Esophagus muscularis mucosa (tissue), 4 donors: ENCODE measurements around the gene DTWD1. TPM values are rescaled to one million over a fixed set of nuclear protein-coding genes. Genes with fewer than 3 reads are reported as not detected.
"Not testable (repeated sequence)": the region's sequence is repeated elsewhere in the genome, so short reads cannot be mapped to it uniquely, and the experiment has no call there.

ENCODE experiments used
- DNase-seq: peaks from one replicate; pipeline ENCODE4 v3.0.0-alpha.2; 2017; ENCODE audit errors: extremely low spot score
- H3K27ac ChIP-seq, 4 donors: fragments of 200-600 bp; sonication (generic); replicated peaks in 1 of 4; 1 replicate in 3 of 4; 2 replicates in 1 of 4; pipeline ENCODE4 v1.5.1; 2016 to 2019; ENCODE audit warnings: mild to moderate bottlenecking in 1 of 4
- H3K27me3 ChIP-seq, 4 donors: fragments of 200-600 bp; sonication (generic); one replicate each; pipeline versions ENCODE4 v1.5.1 to v1.6.0; 2016 to 2019
- H3K36me3 ChIP-seq, 4 donors: fragments of 200-600 bp; sonication (generic); one replicate each; pipeline ENCODE4 v1.5.1; 2016 to 2019
- H3K4me1 ChIP-seq, 4 donors: fragments of 200-600 bp; sonication (generic); one replicate each; pipeline ENCODE4 v1.5.1; 2016 to 2019
- H3K4me3 ChIP-seq, 4 donors: fragments of 200-600 bp; sonication (generic); 1 replicate in 2 of 4; 2 replicates in 2 of 4; pipeline ENCODE4 v1.5.1; 2016 to 2019; ENCODE audit warnings: mild to moderate bottlenecking in 4 of 4, moderate library complexity in 1 of 4
- H3K9me3 ChIP-seq, 4 donors: fragments of 200-600 bp; sonication (generic); 1 replicate in 3 of 4; 2 replicates in 1 of 4; pipeline ENCODE4 v1.5.1; 2016 to 2019
- EP300 ChIP-seq: sonication (generic); formaldehyde crosslinking; IDR thresholded peaks from one replicate; pipeline ENCODE4 v1.6.1; 2017; ENCODE audit warnings: antibody characterized with exemption
- POLR2A ChIP-seq: fragments of 450-650 bp; IDR thresholded peaks from one replicate; pipeline ENCODE4 v1.6.1; 2017; ENCODE audit warnings: antibody characterized with exemption, moderate library complexity, mild to moderate bottlenecking, low read depth
- POLR2AphosphoS5 ChIP-seq, 2 donors: sonication (generic); formaldehyde crosslinking; IDR thresholded peaks; one replicate each; pipeline ENCODE4 v1.6.1; 2017; ENCODE audit warnings: antibody characterized with exemption in 2 of 2
- WGBS: methylation state at CpG from one replicate; pipeline ENCODE4 v1.1.5; 2018; 5-methylcytosine and 5-hydroxymethylcytosine counted together
- intact Hi-C: fragments of 100-400 bp; cut with DNase I; formaldehyde crosslinking; loops from one replicate; pipeline ENCODE4 v1.15.1; 2023
- total RNA-seq, 4 donors: library from RNA; depleted of rRNA; stranded (reverse); fragments of >200 nt; gene quantifications; one replicate each; pipeline versions ENCODE4 v1.1.0 to v1.2.1, GENCODE V29; 2016
- TF ChIP-seq, protein P1 (sequence below), 3 experiments: fragments of 200-600 bp in 2 of 3; fragments of 450-650 bp in 1 of 3; sonication (generic) in 2 of 3; IDR thresholded peaks; one replicate each; pipeline ENCODE4 v1.5.1; 2017 to 2019; ENCODE audit warnings: antibody characterized with exemption in 3 of 3, mild to moderate bottlenecking in 2 of 3, moderate library complexity in 1 of 3

DTWD1 gene
- total RNA-seq, 4 donors from 2014 or later, result 21.0 to 35.3 (median 27.8) TPM

DNA sequence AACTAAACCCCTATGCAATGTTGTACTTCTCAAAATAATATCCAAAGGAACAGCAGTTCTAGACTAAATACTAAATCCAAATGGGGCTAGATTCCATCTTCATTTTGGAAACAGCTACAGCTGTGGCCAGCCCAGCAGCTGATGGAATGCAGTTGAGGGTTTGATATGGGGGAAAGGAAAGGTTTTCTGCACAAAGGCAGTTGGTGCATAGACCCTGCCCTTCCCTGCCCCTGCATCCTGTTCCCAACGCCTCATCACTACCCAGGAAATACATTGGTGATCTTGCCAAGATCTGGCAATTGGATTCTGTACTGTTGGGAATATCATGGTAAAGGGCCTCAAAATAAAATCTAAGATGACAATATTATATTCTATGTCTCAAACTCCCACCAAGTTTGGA lies 43.9 kb downstream of the DTWD1 start:
- H3K4me3 ChIP-seq, result no peak overlapping the region
- TF ChIP-seq POLR2AphosphoS5 (IDR thresholded peaks at IDR 0.05) (no peak), EP300 (no peak), POLR2A (no peak)
- TF ChIP-seq, protein P1, sequence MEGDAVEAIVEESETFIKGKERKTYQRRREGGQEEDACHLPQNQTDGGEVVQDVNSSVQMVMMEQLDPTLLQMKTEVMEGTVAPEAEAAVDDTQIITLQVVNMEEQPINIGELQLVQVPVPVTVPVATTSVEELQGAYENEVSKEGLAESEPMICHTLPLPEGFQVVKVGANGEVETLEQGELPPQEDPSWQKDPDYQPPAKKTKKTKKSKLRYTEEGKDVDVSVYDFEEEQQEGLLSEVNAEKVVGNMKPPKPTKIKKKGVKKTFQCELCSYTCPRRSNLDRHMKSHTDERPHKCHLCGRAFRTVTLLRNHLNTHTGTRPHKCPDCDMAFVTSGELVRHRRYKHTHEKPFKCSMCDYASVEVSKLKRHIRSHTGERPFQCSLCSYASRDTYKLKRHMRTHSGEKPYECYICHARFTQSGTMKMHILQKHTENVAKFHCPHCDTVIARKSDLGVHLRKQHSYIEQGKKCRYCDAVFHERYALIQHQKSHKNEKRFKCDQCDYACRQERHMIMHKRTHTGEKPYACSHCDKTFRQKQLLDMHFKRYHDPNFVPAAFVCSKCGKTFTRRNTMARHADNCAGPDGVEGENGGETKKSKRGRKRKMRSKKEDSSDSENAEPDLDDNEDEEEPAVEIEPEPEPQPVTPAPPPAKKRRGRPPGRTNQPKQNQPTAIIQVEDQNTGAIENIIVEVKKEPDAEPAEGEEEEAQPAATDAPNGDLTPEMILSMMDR (IDR thresholded peaks at IDR 0.05), result no peak
- H3K36me3 ChIP-seq, result no peaks in the 10 kb centered on the region
- H3K27me3 ChIP-seq, result no peaks in the 10 kb centered on the region
- intact Hi-C loops, result no loop called here
- no peak for DNase-seq
- 89% methylated on average over 1 of the region's 1 CpG for WGBS
- no peak overlapping the region for H3K27ac ChIP-seq
- no peaks in the 10 kb centered on the region for H3K9me3 ChIP-seq
- H3K4me1 ChIP-seq, result peaks cover 0 to 9% (median 0%) of the 10 kb centered on the region in 4 donors

DNA sequence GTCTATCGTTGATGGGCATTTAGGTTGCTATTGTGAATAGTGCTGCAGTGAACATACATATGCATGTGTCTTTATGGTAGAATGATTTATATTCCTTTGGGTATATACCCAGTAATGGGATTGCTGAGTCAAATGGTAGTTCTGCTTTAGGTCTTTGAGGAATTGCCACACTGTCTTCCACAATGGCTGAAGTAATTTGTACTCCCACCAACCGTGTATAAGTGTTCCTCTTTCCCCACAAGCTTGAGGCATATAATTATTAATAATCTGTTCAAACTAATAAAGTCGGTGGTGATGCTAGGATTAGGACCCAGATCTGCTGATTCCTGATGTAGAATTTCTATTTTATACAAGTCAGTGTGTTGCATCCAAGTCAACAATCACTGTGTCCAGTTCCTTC lies 45.6 kb downstream of the DTWD1 start:
- intact Hi-C loops, result not testable (repeated sequence)

DNA sequence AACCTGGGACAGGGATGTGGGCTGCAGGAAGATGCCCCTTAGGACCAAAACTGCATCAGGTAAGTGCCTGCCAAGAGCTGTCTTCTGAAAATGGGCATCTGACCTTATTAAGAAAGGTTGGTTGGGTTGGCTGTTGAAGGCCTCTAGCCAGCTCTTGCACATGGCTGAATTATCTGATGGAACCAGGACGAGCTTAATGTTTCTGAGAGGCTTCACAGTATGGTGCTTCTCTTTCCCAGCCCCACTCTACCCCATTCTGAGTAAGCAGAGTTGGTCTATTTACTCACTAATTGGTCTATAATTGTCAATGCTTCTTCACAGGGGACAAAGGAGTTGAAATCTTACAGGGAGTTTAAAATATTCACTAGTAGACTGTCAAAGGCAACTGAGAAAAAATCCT lies 48.4 kb downstream of the DTWD1 start:
- Histone ChIP-seq H3K36me3 (no peaks in the 10 kb centered on the region), H3K4me1 (peaks cover 0 to under 1% (median 0%) of the 10 kb centered on the region in 4 donors), H3K4me3 (no peak overlapping the region), H3K27ac (no peak overlapping the region), H3K9me3 (no peaks in the 10 kb centered on the region), H3K27me3 (no peaks in the 10 kb centered on the region)
- intact Hi-C loops, result no loop called here
- no peak for DNase-seq
- TF ChIP-seq, protein P1 (IDR thresholded peaks at IDR 0.05), result no peak
- WGBS, result 67% methylated on average over 1 of the region's 1 CpG

More for the DNA sequence above, 45.6 kb downstream of the DTWD1 start:
- not testable (repeated sequence) for H3K36me3 ChIP-seq, H3K27ac ChIP-seq, H3K9me3 ChIP-seq, DNase-seq, H3K27me3 ChIP-seq, H3K4me3 ChIP-seq, H3K4me1 ChIP-seq
- whole genome bisulfite sequencing, result 93% methylated on average over 3 of the region's 3 CpGs

DNA sequence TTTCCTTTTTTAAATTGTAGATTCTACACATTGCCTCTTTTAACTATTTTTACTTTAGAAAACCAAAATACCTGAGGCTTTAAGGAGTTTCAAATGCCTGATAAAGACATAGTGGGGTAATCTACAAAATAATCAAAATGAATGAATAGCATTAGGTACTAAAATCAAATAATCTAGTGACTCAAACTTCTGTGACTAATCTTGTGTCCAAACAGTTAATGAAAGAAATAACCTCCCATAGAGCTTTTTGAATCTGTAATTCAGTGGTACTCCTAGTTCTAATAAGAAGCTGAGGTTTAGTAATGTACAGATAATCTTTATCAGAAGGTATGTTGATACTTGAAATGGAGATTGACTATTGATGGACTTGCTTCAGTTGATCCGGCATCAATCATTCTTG lies 53.0 kb downstream of the DTWD1 start:
- Histone ChIP-seq H3K27me3 (no peaks in the 10 kb centered on the region), H3K27ac (no peak overlapping the region), H3K4me1 (peaks cover 0 to 6% (median 0%) of the 10 kb centered on the region in 4 donors), H3K4me3 (no peak overlapping the region), H3K36me3 (no peaks in the 10 kb centered on the region), H3K9me3 (no peaks in the 10 kb centered on the region)
- DNase-seq, result no peak
- TF ChIP-seq EP300 (no peak), POLR2AphosphoS5 (IDR thresholded peaks at IDR 0.05) (no peak), POLR2A (no peak)
- TF ChIP-seq, protein P1 (IDR thresholded peaks at IDR 0.05), result no peak
- intact Hi-C loops, result no loop called here
- 100% methylated on average over 1 of the region's 1 CpG for WGBS

DNA sequence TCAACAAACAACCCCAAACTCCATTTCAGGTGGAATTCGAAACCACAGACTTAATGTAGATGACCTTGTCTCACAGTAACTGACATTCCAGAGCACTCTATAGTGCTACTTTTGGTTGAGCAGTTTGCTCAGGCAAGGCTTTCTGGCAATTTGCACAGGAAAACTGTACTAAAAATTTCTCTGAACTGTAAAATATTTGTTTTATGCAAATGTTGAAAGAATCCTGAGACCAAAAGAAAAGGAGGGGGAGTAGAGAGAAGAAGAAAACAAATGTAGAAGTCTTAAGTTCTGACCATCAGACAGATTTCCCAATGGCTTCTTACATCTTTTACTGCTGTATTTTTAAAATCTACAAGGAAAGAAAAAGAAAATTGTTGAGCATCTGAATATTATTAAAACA lies 53.5 kb downstream of the DTWD1 start:
- no peaks in the 10 kb centered on the region for H3K27me3 ChIP-seq
- no peaks in the 10 kb centered on the region for H3K9me3 ChIP-seq
- no peak overlapping the region for H3K27ac ChIP-seq
- H3K36me3 ChIP-seq, result no peaks in the 10 kb centered on the region
- no peak overlapping the region for H3K4me3 ChIP-seq
- H3K4me1 ChIP-seq, result peaks cover 0 to 6% (median 0%) of the 10 kb centered on the region in 4 donors
- intact Hi-C loops, result no loop called here
- TF ChIP-seq POLR2A (no peak), EP300 (no peak), POLR2AphosphoS5 (IDR thresholded peaks at IDR 0.05) (no peak)
- TF ChIP-seq, protein P1 (IDR thresholded peaks at IDR 0.05), result no peak
- WGBS, result 71% methylated on average over 1 of the region's 1 CpG
- no peak for DNase-seq
